NCI-H2227 (cell line): ENCODE measurements around the gene SLC1A6.
"Not testable (repeated sequence)": the region's sequence is repeated elsewhere in the genome, so short reads cannot be mapped to it uniquely, and the experiment has no call there.

Source experiments
- DNase-seq: peaks from one replicate; lab custom pipeline; 2025; ENCODE audit not compliant: unreplicated experiment; lab: John Stamatoyannopoulos, UW

The SLC1A6 gene

GRCh38 chr19:14979476-14980255 lies at the start of gene SLC1A6:
Gene SLC1A6 (minus strand): TSS chr19:14979864. CDS start chr19:14972910, 6,954 bp downstream.
- DNase-seq: no peak

DNA sequence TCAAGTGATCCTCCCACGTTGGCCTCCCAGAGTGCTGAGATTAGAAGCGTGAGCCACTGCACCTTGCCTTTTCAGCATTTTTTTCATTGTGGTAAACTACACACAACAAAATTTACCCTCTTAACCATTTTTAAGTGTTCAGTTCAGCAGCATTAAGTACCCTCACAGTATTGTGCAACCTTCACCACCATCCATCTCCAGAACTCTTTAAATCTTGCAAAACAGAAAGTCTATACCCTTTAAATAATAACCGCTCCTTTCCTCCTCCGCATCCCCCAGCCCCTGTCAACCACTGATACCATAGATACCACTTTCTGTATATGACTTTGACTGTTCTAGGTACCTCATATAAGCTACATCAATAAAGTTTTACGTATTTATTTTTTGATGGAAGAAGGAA lies 48.8 kb upstream of the SLC1A6 start:
- DNase-seq: no peak

DNA sequence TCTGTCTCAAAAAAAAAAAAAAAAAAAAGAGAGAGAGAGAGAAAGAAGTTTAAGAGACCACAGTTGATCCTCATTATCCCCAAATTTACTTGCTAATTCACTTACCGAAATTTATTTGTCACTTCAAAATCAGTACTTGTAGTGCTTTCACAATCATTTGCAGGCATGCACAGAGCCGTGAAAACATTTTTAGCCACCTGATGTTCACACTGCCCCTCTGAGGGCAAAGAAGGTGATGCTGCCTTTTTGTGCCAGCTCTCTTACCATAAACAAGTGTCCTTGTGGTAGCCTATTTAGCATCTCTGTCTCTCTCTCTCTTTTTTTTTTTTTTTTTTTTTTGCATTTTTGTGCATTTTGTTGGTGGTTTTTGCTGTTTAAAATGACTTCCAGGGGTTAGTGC lies 45.6 kb upstream of the SLC1A6 start:
- no peak for DNase-seq

- DNase-seq: no peak
These were observed 43.1 kb upstream of the SLC1A6 start for GRCh38 chr19:15022752-15023151.

DNA sequence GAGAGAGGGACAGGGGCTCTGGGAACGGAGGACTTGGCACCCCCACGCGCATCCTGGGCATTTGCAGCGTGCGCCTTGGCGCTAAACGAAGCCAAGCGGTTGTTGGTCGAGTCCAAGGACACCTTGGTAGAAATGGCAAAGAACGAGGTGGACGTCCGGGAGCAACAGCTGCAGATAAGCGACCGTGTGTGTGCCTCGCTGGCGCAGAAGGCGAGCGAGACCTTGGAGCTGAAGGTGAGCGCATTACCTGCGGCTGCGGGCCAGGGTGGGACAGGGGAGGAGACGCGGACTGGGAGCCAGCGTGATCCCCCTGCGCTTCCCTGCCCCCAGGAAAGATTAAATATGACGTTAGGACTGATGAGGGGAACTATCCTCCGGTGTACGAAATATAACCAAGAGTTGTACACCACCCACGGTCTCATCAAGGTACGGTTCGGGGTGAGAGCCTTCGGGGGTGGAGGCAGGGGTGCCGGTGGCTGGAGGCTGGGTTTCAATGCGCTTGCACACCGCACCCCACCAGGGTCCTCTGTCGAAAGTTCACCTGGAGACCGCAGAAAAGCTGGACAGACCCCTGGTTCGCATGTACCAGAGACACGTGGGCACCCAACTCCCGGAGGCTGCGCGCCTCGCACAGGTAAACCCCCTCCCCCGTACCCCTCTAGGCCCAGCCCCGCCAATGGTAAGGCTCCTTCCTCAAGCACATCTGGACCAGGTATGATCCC lies 41.8 kb upstream of the SLC1A6 start:
- no peak for DNase-seq

DNA sequence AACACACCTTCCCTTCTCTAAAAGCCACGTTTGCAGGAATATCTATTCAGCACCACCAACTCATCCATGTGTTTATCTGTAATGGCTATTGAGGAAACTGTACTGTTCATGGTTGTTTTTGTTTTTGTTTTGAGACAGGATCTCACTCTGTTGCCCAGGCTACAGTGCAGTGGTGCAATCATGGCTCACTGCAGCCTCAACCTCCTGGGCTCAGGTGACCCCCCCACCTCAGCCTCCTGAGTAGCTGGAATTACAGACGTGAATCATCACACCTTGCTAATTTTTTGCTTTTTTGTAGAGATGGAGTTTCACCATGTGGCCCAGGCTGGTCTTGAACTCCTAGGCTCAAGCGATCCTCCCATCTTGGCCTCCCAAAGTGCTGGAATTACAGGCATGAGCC lies 39.2 kb upstream of the SLC1A6 start:
- not testable (repeated sequence) for DNase-seq

DNA sequence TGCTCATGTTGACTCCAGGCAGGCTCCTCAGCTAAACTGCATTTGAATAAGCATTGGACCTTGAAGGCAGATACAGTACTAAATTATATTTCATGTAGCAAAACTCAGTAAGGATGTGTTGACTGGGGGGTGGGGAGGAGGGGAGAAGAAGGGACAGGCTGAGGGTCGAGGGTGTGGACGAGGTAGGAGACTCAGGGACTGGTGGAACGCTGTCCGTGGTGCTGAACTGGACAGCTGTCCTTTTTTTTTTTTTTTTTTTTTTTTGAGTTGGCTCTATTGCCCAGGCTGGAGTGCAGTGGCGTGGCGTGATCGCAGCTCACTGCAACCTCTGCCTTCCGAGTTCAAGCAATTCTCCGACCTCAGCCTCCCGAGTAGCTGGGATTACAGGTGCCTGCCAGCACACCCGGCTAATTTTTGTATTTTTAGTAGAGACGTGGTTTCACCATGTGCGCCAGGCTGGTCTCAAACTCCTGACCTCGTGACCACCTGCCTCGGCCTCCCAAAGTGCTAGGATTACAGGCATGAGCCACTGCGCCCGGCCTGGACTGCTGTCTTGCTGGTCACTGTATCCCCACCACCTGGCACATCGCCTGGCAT lies 36.4 kb upstream of the SLC1A6 start:
- DNase-seq: no peak

DNA sequence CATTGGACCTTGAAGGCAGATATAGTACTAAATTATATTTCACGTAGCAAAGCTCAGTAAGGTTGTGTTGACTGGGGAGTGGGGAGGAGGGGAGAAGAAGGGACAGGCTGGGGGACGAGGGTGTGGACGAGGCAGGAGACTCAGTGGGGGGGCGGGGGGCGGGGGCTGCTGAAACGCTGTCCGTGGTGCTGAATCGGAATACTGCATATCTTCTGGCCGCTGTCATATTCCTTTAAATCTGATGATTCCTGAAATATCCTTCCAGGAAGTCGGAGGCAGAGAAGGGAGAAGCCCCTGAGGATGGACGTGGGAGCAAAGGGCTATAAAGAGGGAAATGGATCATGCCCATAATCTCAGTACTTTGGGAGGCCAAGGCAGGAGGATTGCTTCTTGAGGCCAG lies 34.9 kb upstream of the SLC1A6 start:
- no peak for DNase-seq

DNA sequence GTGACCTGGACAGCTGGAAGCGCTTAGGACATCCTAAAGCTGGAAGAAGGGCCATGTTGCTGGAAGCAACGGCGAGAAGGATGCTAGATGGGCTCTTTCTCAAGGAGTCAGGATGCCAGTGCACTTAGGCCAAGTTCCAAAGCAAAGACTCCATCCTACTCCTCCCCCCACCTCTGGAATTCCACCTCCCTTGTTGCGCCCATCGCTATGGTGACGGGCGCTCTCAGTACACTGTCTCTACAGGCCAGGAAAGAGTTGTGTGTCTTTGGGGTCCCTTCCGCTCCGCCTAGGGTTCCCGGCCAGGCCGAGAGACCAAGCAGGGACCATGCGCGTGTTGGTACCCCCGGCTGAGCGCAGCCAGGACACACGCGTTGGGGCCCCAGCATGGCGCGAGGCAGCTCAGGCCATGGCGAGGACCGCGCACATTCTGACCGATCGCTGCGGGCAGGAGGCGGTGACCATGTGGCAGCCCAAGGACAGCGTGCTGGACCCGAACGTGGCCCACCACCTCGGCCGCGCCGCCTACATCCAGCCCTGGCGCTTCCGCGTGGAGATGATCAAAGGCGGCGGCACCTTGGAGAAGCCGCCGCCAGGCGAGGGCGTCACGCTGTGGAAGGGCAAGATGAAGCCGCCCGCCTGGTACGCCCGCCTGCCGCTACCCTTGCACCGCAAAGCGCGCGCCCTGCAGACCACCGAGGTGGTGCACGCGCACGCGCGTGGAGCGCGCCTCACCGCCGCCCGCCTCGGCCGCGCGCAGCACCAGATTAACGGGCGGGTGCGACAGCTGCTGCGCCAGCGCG lies 31.0 kb upstream of the SLC1A6 start:
- DNase-seq: no peak

DNA sequence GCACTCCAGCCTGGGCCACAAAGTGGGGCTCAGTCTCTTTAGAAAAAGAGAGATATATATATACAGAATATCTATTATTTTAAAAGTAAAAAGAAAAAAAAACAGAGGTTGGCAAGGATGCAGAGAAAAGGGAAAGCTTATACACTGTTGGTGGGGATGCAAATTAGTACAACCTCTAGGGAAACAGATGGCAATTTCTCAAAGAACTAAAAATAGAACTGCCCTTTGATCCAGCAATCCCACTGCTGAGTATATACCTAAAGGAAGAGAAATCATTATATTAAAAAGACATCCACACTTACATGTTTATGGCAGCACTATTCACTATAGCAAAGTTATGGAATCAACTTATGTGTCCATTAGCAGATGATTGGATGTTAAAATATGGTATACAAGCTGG lies 28.6 kb upstream of the SLC1A6 start:
- no peak for DNase-seq

DNA sequence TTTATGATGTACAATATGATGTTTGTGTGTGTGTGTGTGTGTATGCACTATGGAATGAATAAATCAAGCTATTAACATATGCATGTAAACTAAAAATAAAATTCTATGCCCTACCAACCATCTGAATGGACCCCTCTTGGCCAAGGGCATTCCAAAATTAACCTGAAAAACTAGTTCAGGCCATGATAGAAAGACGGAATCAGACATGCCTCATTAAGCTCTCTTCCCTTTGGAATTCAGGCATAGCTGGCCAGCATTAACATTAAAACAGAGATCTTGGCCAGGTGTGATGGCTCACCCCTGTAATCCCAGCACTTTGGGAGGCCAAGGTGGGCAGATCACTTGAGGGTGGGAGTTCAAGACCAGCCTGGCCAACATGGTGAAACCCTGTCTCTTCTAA lies 18.3 kb upstream of the SLC1A6 start:
- DNase-seq: no peak

GRCh38 chr19:14992780-14993179 lies 13.1 kb upstream of the SLC1A6 start:
- DNase-seq: no peak

DNA sequence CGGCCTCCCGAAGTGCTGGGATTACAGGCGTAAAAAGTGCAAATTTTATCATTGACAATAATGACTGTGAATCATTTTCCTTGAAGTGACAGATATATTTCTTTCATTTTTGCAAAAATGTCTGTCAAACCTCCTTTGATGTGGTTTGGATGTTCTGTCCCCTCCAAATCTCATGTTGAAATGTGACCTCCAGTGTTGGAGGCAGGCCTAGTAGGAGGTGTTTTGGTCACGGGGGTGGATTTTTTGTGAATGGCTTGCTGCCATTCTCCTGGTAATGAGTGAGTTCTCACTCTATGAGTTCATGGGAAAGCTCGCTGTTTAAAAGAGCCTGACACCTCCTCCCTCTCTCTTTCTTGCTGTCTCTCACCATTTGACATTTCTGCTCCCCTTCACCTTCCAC lies 5.5 kb upstream of the SLC1A6 start:
- no peak for DNase-seq

GRCh38 chr19:14978161-14978776 lies 1.4 kb downstream of the SLC1A6 start:
- no peak for DNase-seq

GRCh38 chr19:14977128-14977527 lies 2.5 kb downstream of the SLC1A6 start:
- DNase-seq: no peak

GRCh38 chr19:14974488-14974887 lies 5.2 kb downstream of the SLC1A6 start:
- DNase-seq: no peak

- DNase-seq: peak; percentile 5
These were observed 7.0 kb downstream of the SLC1A6 start for GRCh38 chr19:14972676-14973075.

DNA sequence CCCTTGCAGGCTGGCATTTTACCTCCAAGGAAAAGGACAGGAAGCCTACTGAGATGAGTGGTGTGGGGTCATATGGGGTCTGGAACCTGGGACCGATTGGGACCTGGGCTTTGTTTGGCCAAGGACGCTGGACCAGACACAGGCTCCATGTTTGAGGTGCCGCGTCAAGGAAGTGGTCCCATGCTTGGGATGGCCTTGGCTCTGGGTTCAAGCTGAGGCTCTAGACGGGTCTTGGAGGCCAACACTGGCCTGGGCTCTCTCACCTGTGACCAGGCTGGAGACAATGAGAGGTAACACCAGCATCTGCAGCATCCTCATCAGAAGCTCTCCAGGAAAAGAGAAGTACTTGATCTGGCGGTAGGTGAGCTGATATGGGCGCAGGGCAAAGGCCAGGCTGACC lies 8.2 kb downstream of the SLC1A6 start:
- DNase-seq: no peak

- DNase-seq: no peak
These were observed 11.4 kb downstream of the SLC1A6 start for GRCh38 chr19:14968247-14968646.

DNA sequence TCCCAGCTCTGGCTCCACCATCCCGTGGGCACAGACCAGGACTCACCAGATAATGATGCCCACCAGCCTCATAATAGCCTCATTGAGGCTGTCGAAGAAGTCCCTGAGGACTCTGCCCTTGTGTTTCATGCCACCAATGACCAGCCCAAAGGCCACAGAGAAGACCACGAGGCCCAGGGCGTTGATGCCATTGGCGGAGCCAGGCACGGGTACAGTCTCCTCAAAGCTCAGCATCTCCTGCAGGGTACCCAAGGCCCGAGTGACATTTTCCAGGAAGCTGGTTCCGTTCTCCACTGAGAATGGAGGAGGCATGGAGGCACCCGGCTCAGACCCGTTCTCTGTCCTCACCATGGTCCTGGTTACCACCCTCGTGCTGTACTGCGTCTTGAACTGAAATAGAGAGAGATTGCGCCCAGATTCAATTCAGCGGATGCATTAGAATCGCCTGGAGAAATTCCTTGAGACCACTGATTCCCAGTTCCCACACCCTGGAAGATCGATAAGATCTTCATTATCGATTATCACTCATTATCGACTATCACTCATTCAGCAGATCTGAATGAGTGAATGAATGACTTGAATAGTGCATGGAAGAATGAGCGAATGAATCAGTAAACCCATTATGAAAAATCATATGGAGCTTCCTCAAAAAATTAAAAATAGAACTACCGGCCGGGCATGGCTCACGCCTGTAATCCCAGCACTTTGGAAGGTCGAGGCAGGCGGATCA lies 17.5 kb downstream of the SLC1A6 start:
- DNase-seq: no peak
